NCI-H2081 treated with DMSO at 0.1 percent for 48 hours (cell line): ENCODE measurements around the gene GADD45A.
"Not testable (repeated sequence)": the region's sequence is repeated elsewhere in the genome, so short reads cannot be mapped to it uniquely, and the experiment has no call there.

Experiments used
- DNase-seq: peaks from one replicate; lab custom pipeline; 2025; lab: John Stamatoyannopoulos, UW

Gene GADD45A

GRCh38 chr1:67685067-67685557, at the start of gene GADD45A:
Gene GADD45A, plus strand, starts transcription at chr1:67685201. Its CDS starts 294 bp downstream, at chr1:67685495.
- DNase-seq = peak; percentile 92

GRCh38 chr1:67636146-67636545, 48.9 kb upstream of the GADD45A start:
- DNase-seq = no peak

GRCh38 chr1:67639361-67639760, 45.6 kb upstream of the GADD45A start:
- DNase-seq = no peak

- DNase-seq = no peak
Observed at GRCh38 chr1:67642629-67643028, 42.4 kb upstream of the GADD45A start.

GRCh38 chr1:67644566-67644965, 40.4 kb upstream of the GADD45A start:
- no peak for DNase-seq

GRCh38 chr1:67645495-67646144, 39.4 kb upstream of the GADD45A start:
- DNase-seq = no peak

GRCh38 chr1:67646145-67647035, 38.6 kb upstream of the GADD45A start:
- peak; percentile 21 for DNase-seq

GRCh38 chr1:67647036-67647798, 37.8 kb upstream of the GADD45A start:
- DNase-seq = no peak

- DNase-seq = no peak
Observed at GRCh38 chr1:67647814-67648358, 37.1 kb upstream of the GADD45A start.

- DNase-seq = no peak
Observed at GRCh38 chr1:67648582-67649326, 36.2 kb upstream of the GADD45A start.

- no peak for DNase-seq
Observed at GRCh38 chr1:67650061-67650460, 34.9 kb upstream of the GADD45A start.

GRCh38 chr1:67651031-67651430, 34.0 kb upstream of the GADD45A start:
- no peak for DNase-seq

- DNase-seq = no peak
Observed at GRCh38 chr1:67652800-67653199, 32.2 kb upstream of the GADD45A start.

GRCh38 chr1:67653304-67653703, 31.7 kb upstream of the GADD45A start:
- no peak for DNase-seq

GRCh38 chr1:67655581-67655980, 29.4 kb upstream of the GADD45A start:
- DNase-seq = no peak

- not testable (repeated sequence) for DNase-seq
Observed at GRCh38 chr1:67657152-67657551, 27.8 kb upstream of the GADD45A start.

GRCh38 chr1:67659229-67659628, 25.8 kb upstream of the GADD45A start:
- DNase-seq = no peak

- DNase-seq = no peak
Observed at GRCh38 chr1:67662884-67663283, 22.1 kb upstream of the GADD45A start.

- no peak for DNase-seq
Observed at GRCh38 chr1:67664048-67664447, 21.0 kb upstream of the GADD45A start.

- DNase-seq = not testable (repeated sequence)
Observed at GRCh38 chr1:67665307-67665706, 19.7 kb upstream of the GADD45A start.

- DNase-seq = no peak
Observed at GRCh38 chr1:67666636-67667035, 18.4 kb upstream of the GADD45A start.
